GM21360 (cell line): ENCODE data around the gene P4HB.
A peak's percentile ranks its signal among the peaks of the same experiment; 100 is the strongest.

Experiments used
- ATAC-seq: cut with Tn5 transposase; IDR thresholded peaks from one replicate; pipeline ENCODE4 v1.9.1; 2021; ENCODE audit warnings: mild to moderate bottlenecking, moderate library complexity; ENCODE audit not compliant: unreplicated experiment

P4HB gene

DNA sequence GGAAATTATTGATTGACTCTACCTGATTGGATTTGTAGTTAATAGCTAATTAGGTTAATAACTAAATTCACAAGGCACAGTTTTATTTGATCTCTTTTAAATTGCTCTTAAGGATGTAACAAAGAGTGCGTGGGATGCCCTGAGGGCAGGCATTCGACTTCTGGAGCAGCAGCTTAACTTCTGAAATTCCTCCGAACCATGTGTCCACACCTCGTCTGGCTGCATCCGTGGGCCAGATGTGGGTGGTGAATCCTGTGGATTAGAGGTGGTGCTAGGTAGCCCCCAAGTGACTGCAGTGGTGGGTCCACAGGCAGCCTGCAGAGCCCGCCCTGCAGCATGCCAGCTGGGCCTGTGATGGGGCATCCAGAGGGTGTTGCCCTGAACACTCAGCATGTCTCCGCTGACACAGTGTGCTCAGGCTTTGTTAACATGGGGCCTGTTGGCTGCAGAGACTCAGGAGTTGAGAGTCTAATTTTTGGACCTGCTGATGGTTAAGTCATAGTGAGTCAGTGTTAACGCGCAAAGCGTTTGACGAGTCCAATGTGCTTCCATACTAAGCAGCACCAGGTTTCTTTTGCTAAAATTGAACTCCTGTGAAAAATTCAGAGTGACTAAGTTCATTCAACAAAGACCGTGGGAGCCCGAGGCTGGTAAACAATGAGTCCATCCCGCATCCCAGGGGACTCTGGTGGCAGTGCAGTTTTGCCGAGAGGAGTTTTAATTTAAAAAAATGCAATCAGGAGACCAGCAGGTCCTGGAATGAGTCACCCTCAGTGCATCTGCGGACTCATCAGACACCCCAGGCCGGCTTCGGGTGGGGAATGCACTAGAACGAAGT, 37.9 kb upstream of the P4HB start:
- ATAC-seq = no peak

DNA sequence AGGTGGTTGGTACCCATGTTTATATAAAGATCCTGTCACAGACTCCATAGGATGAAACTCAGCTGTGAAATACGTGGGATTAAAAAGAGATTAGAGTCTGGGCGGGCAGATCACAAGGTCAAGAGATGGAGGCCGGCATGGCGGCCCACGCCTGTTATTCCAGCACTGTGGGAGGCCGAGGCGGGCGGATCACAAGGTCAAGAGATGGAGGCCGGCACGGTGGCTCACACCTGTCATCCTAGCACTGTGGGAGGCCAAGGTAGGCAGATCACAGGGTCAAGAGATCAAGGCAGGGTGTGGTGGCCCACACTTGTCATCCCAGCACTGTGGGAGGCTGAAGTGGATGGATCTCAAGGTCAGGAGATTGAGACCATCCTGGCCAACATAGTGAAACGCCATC, 35.1 kb upstream of the P4HB start:
- no peak for ATAC-seq

DNA sequence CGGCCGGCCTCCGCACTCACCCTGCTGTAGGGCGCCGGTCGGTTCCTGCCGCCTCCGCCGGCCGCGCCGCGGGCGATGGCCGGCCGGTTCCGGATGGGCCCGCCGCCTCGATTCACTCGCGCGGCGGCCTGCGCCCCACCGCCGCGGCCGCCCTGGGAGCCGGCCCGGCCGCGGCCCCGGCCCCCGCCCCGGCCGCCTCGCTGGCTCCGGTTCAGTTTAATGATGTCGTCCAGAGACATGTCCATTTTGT, 30.9 kb upstream of the P4HB start:
- ATAC-seq = peak; percentile 18

DNA sequence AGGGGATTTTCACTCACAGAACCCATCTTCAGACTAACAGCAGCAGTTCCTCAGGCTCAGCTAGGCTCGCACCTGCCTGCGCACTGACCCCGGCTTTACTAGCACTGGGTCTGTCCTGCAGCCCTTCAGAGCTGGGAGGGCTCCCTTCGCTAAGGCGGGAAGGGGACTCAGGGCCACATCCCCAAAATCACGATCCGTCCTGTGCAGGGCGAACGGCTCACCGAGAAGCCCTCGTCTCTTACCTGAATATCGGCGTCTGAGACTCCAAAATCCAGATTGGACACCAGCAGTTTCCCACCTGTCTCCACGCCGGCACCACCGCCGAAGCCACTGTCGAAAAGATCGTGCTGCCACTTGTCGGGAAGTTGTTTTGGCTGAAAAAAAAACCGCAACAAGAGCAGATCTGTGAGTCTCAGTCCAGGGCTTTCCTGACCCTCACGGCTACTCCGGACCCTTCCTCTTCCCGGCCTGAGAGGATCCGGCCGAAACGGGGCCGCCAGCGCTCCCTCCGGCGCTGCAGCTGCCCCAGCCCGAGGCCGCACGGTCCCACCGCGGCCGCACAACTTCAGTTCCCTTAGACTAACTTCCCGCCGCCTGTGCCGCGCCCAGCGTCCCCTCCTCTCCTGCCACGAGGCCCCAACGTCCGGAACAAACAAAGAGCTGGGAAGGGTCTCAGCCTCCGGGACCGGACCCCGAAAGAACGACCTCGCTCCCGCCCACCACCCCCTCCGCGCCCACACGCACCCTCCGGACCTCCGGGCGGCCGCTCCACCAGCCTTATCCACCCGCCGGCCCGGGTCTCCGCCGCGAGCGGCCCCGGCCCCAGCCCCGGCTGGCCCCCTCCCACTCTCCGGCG, 30.3 kb upstream of the P4HB start:
- peak; percentile 17 for ATAC-seq

DNA sequence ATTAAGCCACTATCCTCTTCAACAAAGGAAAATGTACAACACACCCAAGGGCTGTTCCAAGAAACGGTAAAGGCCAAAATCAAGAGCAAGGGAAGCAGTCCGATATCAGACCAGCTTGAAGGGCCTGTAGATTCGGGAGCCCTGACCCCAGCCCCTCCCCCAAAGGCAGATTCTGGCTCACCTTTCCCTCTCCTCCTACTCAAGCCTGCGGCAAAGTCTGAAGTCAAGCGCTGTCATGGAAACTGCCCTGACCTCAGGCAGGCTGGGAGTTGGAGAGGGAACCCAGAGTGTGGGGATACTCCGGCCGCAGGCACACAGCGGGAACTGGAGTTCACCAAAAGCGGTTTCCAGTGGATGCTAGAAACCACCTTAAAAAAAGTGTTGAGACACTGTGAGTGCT, 29.3 kb upstream of the P4HB start:
- no peak for ATAC-seq

DNA sequence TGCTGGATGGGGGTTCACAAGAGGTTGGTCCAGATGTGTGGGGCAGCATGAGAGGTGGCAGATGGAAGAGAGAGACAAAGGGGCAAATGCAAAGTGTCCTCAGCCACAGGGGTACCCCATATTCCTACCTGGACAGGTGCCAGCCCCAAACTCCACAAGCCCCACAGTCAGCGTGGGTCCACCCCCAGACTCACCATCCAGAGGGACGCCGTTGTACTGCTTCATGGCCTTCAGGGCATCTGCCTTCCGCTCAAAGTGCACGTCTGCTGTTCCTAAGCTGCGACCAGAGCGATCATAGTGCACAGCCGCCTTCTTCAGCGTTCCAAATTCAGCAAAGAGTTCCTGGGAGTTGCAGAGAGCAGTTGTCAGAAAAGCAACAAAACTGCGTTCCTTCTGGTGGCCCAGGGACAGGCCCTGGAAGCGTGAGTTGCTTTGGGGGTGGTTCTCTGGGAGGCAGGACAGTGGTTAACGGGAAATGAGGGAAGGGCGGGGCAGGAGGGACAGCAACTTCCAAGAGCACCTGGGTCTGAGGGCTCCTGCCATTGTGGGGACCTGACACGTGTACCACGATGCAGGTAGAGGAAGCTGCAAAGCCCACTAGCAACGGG, 28.8 kb upstream of the P4HB start:
- ATAC-seq = no peak

DNA sequence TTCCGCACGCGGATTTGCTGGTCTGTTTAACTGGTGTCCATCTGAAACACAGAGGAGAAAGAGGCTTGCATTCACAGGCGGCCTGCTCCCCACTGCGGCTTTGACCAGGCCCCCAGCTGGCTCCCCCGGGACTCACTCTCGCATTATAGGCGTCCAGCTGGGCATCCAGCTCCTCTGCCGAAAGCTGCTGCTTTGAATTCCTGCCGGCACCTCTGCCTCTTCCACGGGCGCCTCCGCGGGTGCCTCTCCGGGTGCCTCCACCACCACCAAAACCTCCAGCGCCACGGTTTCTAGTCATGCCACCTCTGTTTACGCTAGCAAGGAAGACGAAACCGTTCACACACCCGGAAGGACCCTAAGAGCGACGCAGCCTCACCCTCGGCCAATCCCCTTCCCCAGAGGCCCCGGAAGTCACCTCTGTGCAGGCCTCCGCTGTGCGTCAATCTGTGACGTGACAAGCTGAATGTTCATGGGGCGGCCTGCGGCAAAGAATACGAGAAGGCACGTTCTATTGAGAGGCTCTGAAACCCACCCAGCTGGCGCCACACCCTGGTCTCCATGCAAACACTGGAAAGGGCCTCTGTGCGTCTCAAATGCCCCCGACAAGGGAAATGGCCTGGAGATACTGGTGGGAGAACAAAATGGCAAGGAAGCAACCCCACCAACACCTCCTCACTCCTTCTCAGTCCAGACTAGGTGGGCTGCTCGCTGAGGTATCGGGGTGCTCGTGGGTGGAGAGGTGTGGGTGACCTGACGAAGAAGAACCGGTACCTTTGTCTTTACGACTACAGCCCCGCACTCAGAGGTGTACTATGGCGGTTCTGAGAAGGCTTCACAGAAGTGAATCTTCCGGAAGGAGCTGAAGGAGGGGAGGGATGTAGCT, 28.0 kb upstream of the P4HB start:
- ATAC-seq = no peak

DNA sequence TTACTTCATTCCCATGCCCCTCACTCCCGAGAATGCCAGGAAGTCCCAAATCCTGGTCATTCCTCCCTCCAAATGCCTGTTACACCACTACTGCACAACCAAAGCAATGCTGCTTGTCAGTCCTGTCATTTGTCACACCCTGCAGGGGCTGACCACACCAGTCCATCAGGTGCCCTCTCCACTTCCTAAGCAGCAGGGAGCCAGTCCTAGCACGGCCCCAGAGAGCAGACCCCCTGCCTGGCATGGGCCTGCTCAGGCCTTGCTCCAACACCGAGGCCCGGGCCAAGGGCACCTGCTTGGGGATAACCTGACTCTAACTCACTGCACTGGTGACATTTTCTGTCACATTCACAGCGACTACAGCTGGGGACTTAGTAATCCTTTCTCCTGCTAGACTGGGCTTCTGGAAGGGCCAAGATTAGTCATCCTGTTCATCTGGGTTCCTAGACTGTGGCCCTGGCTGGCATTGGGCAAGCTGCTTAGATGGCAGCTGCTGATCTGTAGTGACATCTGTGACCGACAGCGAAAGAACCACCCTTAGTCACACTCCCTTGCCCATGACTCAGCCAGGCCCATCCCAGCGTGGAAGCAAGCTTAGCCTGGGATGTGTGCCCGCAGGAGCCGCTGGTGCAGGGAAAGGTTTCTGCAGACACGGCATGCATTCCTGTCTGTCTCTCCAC, 25.7 kb upstream of the P4HB start:
- ATAC-seq = no peak

DNA sequence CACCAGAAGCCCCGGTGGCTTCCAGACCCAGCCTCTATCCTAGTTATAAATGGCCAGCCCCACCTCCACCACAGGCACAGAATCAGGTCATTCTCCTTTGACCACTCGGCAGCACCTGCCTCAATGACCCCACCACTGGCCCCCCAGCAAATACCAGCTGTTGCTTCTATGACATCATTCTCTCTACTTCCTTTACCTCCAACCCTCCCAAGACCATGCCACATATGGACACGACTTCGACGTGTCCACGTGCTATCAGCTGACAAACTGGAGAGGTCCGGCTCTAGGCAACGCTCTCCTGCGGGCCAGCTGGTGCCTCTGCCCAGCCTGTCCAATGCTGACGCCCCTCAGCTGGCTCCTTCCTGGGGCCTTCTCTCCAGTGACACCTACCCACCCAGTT, 25.1 kb upstream of the P4HB start:
- no peak for ATAC-seq

DNA sequence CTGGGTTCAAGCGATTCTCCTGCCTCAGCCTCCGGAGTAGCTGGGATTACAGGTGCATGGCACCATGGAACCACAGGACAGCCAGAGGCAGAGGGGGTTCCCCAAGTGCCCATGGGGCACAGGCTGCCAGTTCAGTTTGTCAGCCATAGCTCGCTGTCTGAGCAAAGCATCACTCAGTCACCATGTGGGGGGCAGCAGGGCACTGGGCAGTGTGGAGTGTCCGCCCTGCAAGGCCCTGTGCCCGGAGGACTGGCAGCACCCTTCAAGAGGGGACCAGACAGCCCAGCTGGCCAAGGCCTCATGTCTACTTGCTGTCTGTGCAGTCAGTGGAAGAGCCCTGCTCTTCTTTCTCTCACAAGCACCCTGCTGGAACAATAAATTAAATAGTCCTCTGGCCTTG, 24.6 kb upstream of the P4HB start:
- no peak for ATAC-seq

DNA sequence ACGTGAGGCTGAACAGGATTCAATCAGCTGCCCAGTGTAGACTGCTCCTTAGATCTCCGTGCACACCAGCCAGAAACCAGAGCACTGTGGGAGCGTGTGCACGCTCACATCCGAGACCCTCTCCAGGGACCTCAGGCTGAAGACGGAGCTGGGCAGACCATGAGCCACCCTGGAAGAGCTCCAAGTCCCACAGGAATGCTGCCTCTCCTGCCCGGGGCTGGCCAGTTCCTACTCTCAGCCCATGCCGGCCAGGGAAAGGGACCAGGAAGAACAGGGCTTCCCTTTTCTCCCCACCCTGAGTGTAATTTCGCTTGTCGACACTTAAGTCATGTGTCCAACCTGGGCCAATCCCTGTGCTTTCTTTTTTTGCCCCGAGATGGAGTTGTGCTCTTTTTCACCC, 24.2 kb upstream of the P4HB start:
- ATAC-seq = no peak

DNA sequence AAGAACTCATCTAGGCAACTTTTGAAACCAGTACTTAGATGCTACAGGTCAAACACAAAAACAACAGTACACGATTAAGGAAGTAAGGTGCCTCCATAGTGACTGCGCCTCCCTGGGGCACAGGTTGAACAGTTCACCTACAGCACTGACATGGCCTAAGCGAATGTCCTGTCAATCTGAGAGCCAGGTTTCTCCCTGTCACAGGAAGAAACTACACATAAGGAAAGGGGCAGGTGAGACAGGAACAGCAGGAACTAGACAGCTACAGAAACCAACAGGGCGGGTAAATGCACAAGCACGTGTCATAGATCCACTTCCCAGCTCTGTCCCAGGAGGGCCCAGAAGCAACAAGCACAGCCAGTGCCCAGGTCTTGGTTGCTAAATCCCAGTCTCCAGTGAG, 18.8 kb upstream of the P4HB start:
- ATAC-seq = no peak

DNA sequence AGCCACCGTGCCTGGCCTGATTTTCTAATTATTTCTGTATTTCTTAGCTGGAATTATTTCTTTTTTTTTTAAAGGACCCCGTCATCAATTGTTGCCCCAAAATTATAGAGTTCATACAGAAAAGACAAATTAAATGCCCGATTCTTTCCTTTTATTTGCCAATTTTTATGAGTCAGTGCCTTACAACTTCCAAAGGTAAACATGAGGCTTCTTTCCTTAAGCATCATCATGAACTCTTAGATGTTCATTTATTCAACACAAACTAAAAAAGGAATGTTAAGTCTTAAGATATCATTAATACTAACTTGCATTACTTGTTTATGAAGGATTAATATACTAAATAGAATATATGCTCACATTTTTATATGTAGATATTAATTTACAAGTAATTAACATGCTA, 18.0 kb upstream of the P4HB start:
- ATAC-seq = no peak

DNA sequence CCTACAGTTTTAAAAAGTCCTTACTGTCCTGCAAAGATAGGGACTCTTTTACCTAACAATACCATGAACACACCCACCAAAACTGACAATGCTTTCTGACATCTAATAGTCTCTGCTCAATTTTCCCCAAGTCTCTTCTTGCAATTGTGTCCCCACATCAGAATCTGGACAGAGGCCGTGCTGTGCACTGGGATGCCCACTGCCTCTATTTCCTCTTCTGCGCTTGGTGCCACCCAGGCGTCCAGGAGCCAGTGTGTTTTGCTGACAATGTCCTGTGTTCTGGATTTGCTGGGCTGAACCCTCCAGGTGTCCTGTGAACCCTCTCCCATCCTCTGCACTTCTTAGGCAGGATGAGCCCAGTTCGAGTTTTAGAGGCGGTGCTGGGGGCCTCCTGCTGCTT, 17.2 kb upstream of the P4HB start:
- no peak for ATAC-seq

DNA sequence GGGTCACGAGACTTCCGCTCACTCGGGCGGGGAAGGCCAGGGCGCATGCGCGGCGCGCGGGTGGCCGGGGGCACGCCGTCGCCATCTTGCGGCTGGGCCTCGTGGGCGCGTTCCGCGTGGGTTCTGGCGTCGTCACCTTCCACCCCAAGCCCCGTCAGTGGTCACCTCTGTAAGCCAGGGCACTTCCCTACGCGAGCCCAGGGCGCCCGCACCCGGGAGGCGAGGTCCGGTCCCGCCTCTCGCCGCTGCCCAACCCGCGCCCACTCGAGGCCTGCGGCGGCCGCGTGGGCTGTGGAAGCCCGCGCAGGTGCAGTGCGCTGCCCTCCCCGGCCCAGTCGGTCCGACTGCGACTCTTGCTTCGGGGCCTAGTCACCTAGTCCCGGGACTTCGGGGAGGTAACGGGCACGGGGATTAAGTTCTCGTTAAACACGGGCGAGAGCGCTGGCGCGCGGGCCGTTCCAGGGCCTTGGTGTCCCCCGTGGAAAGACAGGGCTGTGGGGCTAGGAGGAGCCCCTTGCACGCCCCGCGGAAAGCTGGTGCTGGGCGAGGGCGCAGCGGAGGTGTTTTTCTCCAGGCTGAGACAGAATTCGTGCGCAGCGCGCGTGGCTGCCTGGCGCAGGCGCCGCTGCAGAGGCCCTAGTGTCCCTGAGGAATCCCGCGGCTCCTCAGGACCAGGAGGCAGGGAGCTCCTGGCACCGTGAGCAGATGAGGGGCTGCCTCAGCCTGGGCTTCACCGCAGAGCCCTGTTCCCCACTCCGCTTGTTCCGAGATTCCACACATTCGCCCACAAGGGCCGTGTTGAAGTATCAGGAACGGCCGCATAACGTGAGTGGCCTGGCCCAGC, 11.3 kb upstream of the P4HB start:
- ATAC-seq = no peak

DNA sequence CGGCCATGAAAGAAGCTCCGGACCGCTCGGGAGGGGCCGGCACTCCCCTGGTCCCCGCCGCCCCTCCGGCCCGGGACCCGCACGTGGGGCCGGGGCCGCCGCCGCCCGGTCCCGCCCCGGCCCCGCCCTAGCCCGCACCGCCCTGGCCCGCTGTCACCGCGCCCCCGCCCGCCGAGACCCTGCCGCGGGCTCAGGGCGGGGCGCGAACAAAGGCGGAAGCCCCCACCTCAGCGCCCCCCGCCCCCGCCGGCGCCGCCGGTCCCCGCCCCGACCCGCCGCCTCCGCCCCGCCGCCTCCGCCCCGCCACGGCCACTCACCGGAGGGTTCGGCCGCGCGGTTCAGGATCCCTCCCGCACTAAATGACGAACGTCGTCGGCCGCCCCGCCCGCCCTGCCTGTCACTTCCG, 10.6 kb upstream of the P4HB start, which contains the start of gene ARHGDIA:
Gene ARHGDIA, minus strand, starts transcription at position 357 of the 406 bp plus-strand sequence. CDS start 1,407 bp downstream, outside the sequence.
- no peak for ATAC-seq

DNA sequence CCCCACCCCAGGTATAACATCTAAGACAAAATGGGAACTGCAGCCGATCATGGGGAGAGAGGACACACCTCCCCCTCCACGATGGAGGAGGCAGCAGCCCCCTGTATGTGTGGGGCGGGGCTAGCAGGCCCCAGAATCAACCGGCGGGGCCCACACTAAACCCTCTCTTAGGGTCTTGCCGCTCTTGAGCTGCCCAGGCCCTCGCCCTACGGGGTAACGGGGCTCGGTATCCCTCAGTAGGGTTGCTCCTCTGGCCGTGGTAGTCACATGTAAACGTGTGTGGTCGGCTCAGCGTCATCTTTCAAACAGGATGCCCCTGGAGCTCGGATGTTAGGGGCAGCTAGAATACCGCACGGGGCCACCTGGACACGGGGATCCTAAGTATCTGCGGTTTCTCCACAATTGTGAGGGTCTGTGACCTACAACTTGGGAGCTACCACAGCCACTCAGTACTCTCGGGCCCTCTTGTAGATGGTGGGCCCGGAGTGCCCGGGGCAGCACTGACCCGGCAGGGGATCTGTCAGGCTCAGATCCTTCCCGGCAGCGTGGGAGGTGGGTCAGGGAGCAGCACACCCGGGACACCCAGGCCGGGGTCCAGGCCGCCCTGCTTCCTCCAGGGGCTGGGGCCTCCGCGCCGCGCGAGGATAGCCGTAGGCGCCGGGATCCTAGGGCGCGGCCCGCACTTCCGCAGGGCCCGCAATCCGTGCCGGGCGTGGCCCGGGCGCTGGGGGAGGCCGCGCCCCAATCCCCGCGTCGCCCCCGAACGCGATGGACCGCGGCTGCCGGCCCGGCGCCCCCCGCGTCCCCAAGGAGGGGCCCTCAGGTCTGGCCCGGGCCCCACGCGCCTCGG, 10.0 kb upstream of the P4HB start:
- ATAC-seq = no peak
